NCI-H2107 treated with DMSO at 0.1 percent for 48 hours (cell line): ENCODE data around the gene CILP2.

ENCODE experiments used
- DNase-seq: peaks from one replicate; lab custom pipeline; 2025; ENCODE audit not compliant: unreplicated experiment; lab: John Stamatoyannopoulos, UW

The CILP2 gene

GRCh38 chr19:19562665-19563347 lies 24.7 kb downstream of the CILP2 start:
- DNase-seq, result no peak

- DNase-seq, result no peak
These were observed 25.3 kb downstream of the CILP2 start for GRCh38 chr19:19563348-19563848.

GRCh38 chr19:19566306-19566705 lies 28.2 kb downstream of the CILP2 start:
- DNase-seq, result no peak

- no peak for DNase-seq
These were observed 29.3 kb downstream of the CILP2 start for GRCh38 chr19:19567391-19567790.

GRCh38 chr19:19568802-19569756 lies 31.0 kb downstream of the CILP2 start:
- no peak for DNase-seq

GRCh38 chr19:19570571-19570970 lies 32.5 kb downstream of the CILP2 start:
- DNase-seq, result no peak

- no peak for DNase-seq
These were observed 33.2 kb downstream of the CILP2 start for GRCh38 chr19:19571071-19571786.

- no peak for DNase-seq
These were observed 37.3 kb downstream of the CILP2 start for GRCh38 chr19:19575411-19575810.

- DNase-seq, result no peak
These were observed 40.2 kb downstream of the CILP2 start for GRCh38 chr19:19578252-19578651.

- DNase-seq, result no peak
These were observed 41.7 kb downstream of the CILP2 start for GRCh38 chr19:19579533-19580361.

GRCh38 chr19:19580418-19580817 lies 42.4 kb downstream of the CILP2 start:
- DNase-seq, result no peak

- DNase-seq, result no peak
These were observed 43.3 kb downstream of the CILP2 start for GRCh38 chr19:19581391-19581790.

GRCh38 chr19:19582471-19582870 lies 44.4 kb downstream of the CILP2 start:
- no peak for DNase-seq

- DNase-seq, result no peak
These were observed 46.3 kb downstream of the CILP2 start for GRCh38 chr19:19584356-19584755.

GRCh38 chr19:19587771-19588170 lies 49.7 kb downstream of the CILP2 start:
- no peak for DNase-seq

GRCh38 chr19:19588546-19588945 lies 50.5 kb downstream of the CILP2 start:
- no peak for DNase-seq

GRCh38 chr19:19591133-19591825 lies 53.2 kb downstream of the CILP2 start:
- DNase-seq, result no peak

GRCh38 chr19:19592690-19593089 lies 54.6 kb downstream of the CILP2 start:
- DNase-seq, result no peak

GRCh38 chr19:19594381-19594780 lies 56.3 kb downstream of the CILP2 start:
- no peak for DNase-seq

- DNase-seq, result no peak
These were observed 57.2 kb downstream of the CILP2 start for GRCh38 chr19:19595171-19595701.
